Activated CD4-positive, alpha-beta T cell treated with anti-CD3 and anti-CD28 coated beads for 36 hours (primary cell): ENCODE measurements around the gene NDUFS3. TPM values are rescaled to one million over a fixed set of nuclear protein-coding genes. Genes with fewer than 3 reads are reported as not detected.
A peak's percentile ranks its signal among the peaks of the same experiment; 100 is the strongest.

Experiments used
- ATAC-seq: fragments of 200-7000 bp; cut with Tn5 transposase; one replicate; pipeline ENCODE4 v1.10.0; 2021; ENCODE audit warnings: mild to moderate bottlenecking, moderate library complexity
- CTCF ChIA-PET: fragments of 350-600 bp; sonication (Branson Sonifier 250); formaldehyde crosslinking; loops from one replicate; lab custom pipeline; 2021; ENCODE audit warnings: antibody characterized with exemption; lab: Charles Lee
- POLR2A ChIA-PET: fragments of 350-600 bp; sonication (Branson Sonifier 250); formaldehyde crosslinking; loops from one replicate; lab custom pipeline; 2021; ENCODE audit warnings: antibody characterized with exemption, inconsistent platforms; lab: Charles Lee
- DNase-seq: peaks from one replicate; pipeline ENCODE4 v3.0.0-alpha.2; 2020
- H3K27ac Mint-ChIP-seq: one replicate; pipeline ENCODE4 v1.8.0; 2021; ENCODE audit warnings: mixed read lengths
- H3K27me3 Mint-ChIP-seq: one replicate; pipeline ENCODE4 v1.8.0; 2021; ENCODE audit warnings: mixed read lengths
- H3K36me3 Mint-ChIP-seq: one replicate; pipeline ENCODE4 v1.8.0; 2021; ENCODE audit warnings: low read depth, mixed read lengths
- H3K4me1 Mint-ChIP-seq: one replicate; pipeline ENCODE4 v1.8.0; 2021; ENCODE audit warnings: mixed read lengths
- H3K4me3 Mint-ChIP-seq: one replicate; pipeline ENCODE4 v1.8.0; 2021; ENCODE audit warnings: mild to moderate bottlenecking, moderate library complexity, mixed read lengths
- H3K9me3 Mint-ChIP-seq: one replicate; pipeline ENCODE4 v1.8.0; 2021; ENCODE audit warnings: low read depth, mixed read lengths
- intact Hi-C, 2 experiments: fragments of 100-400 bp; cut with DNase I in 1 of 2; cut with micrococcal nuclease in 1 of 2; formaldehyde crosslinking; loops; one replicate each; pipeline versions ENCODE4 v1.14.2 to v1.15.1; 2022 to 2024; cut with DNase I, micrococcal nuclease
- total RNA-seq, 2 experiments: library from RNA; stranded (reverse); gene quantifications; one replicate each; pipeline ENCODE4 v1.2.3, GENCODE V29; 2021

The NDUFS3 gene
- total RNA-seq, 2 experiments from 2014 or later: 96.9 to 108 TPM

DNA sequence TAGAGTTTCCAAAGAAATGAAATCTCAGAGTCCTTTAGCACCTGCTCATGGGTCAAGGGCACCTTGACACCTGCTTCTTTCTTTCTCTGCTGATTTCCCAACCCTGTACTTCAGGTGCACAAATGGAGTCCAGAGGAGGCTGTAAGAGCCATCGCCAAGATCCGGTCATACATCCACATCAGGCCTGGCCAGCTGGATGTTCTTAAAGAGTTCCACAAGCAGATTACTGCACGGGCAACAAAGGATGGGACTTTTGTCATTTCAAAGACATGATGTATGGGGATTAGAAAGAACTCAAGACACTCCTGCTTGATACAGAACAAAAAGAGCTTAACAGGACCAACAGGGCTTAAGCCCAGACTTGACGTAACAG is 7.5 kb upstream of the NDUFS3 start:
- peak overlapping the region; percentile 33 for H3K27ac Mint-ChIP-seq
- DNase-seq (no peak), ATAC-seq (no peak)
- peaks cover 43% of the 10 kb centered on the region for H3K36me3 Mint-ChIP-seq
- ChIA-PET CTCF (interaction anchor here (0.8 to 1.8 kb wide), 3 partner anchors 16 to 56 kb away, joined by 3 to 6 read pairs (median 4); partner anchors contain the start of gene CELF1), POLR2A (no interaction called here)
- intact Hi-C loops: no loop called here
- H3K4me1 Mint-ChIP-seq: peaks cover 17% of the 10 kb centered on the region
- H3K27me3 Mint-ChIP-seq: no peaks in the 10 kb centered on the region
- H3K9me3 Mint-ChIP-seq: no peaks in the 10 kb centered on the region
- no peak overlapping the region for H3K4me3 Mint-ChIP-seq

- POLR2A ChIA-PET: interaction anchor here (0.6 kb wide), 1 partner anchor 98 kb away, joined by 4 read pairs; no protein-coding TSS in a partner anchor
- intact Hi-C loops: no loop called here
- ATAC-seq (no peak), DNase-seq (no peak)
- peaks cover 15% of the 10 kb centered on the region for H3K4me1 Mint-ChIP-seq
- H3K4me3 Mint-ChIP-seq: no peak overlapping the region
- peaks cover 46% of the 10 kb centered on the region for H3K36me3 Mint-ChIP-seq
- H3K9me3 Mint-ChIP-seq: no peaks in the 10 kb centered on the region
- no peaks in the 10 kb centered on the region for H3K27me3 Mint-ChIP-seq
- H3K27ac Mint-ChIP-seq: no peak overlapping the region
- CTCF ChIA-PET: interaction anchor here (0.8 kb wide), 1 partner anchor 57 kb away, joined by 3 read pairs; no protein-coding TSS in a partner anchor
Observed at GRCh38 chr11:47571895-47572294, 7.0 kb upstream of the NDUFS3 start.

DNA sequence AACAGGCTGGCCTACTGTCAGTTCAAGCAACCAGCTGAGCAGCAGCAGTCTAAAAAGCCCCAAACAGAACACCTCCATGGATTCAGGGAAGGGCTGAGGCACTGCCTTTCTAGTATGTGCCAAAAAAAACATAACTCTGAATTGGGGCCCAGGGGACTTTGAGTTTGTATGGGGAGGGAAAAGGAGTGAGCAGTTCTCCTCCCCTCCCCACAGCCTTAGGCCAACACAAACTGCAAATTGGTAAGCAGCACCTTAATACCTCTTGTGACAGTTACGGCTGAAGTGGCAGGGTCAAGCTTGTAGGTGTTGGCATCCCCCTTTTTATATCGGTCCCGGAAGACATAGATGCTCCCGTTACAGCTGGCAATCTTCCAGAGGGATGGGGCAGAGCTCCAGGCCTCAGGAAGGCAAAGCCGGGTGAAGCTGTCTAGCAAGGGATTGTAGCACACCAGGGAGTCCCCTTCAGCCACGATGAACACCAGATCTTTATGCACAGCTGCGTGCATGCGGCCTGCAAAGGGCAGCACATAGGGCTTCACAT is 6.1 kb upstream of the NDUFS3 start:
- peaks cover 50% of the 10 kb centered on the region for H3K36me3 Mint-ChIP-seq
- H3K9me3 Mint-ChIP-seq: no peaks in the 10 kb centered on the region
- peaks cover 20% of the 10 kb centered on the region for H3K4me1 Mint-ChIP-seq
- ATAC-seq: no peak
- H3K4me3 Mint-ChIP-seq: no peak overlapping the region
- CTCF ChIA-PET: interaction anchor here (0.7 to 1.1 kb wide), 2 partner anchors 9 to 18 kb away, joined by 3 read pairs; no protein-coding TSS in a partner anchor
- intact Hi-C loops: no loop called here
- no peaks in the 10 kb centered on the region for H3K27me3 Mint-ChIP-seq
- POLR2A ChIA-PET: no interaction called here
- no peak overlapping the region for H3K27ac Mint-ChIP-seq
- DNase-seq: no peak

DNA sequence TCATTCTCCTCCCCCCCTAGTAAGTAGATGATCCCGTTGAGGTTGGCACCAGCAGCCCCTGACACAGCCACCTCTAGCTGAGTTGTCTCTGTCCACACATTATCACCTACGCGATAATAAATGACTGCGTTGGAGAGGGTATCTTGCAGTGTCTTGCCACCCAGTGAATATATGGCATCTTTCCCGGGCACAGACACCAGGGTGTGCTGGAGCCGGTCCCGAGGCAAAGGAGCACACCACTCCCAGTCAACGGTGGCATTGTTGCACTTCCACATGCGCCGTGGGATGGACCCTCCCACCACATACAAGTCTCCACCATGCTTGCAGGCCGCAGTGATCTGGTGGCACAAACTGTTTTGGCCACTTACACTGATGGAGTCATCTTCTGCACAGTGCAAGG is 5.6 kb upstream of the NDUFS3 start:
- POLR2A ChIA-PET: interaction anchor here (0.5 kb wide), 1 partner anchor 19 kb away, joined by 3 read pairs; no protein-coding TSS in a partner anchor
- Mint-ChIP-seq H3K4me1 (peaks cover 24% of the 10 kb centered on the region), H3K27ac (no peak overlapping the region), H3K4me3 (no peak overlapping the region), H3K9me3 (no peaks in the 10 kb centered on the region), H3K36me3 (peaks cover 51% of the 10 kb centered on the region), H3K27me3 (no peaks in the 10 kb centered on the region)
- intact Hi-C loops: no loop called here
- ATAC-seq: no peak
- CTCF ChIA-PET: interaction anchor here (0.5 to 1.1 kb wide), 3 partner anchors 11 to 21 kb away, joined by 3 to 4 read pairs (median 3); no protein-coding TSS in a partner anchor
- DNase-seq: no peak

DNA sequence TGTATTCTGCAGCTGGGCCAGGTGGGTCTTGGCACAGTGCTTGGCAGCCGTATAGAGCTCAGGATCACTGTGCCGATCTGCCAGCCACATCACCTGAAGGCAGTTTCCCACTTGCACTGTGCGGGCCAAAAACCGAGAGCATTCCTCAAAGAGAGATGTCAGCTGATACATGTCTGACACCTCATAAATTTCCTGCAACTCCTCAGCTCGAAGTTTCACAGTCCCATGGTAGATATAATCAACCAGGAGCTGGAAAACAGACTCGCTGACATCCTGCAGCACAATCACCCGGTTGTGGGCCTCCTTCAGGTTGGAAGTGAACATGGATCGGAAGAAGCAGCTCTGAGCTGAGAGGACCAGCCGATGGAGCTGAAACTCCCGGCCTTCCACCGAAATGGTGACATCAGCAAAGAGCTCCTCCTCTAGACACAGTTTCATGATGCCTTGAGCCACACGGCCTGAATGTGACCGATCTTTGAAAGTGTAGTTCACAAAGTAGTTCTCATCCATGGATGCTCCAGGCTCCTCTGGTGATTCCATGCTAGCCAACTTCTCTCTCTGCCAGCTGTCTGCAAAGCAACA is 1.3 kb upstream of the NDUFS3 start:
- no peak for DNase-seq
- H3K9me3 Mint-ChIP-seq: no peaks in the 10 kb centered on the region
- H3K4me1 Mint-ChIP-seq: peaks cover 41% of the 10 kb centered on the region
- peak overlapping the region; percentile 93 for H3K27ac Mint-ChIP-seq
- ATAC-seq: no peak
- peak overlapping the region; percentile 87 for H3K4me3 Mint-ChIP-seq
- CTCF ChIA-PET: interaction anchor here (0.6 to 1.9 kb wide), 8 partner anchors 11 to 336 kb away, joined by 3 to 9 read pairs (median 4); partner anchors contain the start of gene CELF1
- no peaks in the 10 kb centered on the region for H3K27me3 Mint-ChIP-seq
- POLR2A ChIA-PET: interaction anchor here (0.8 to 1.9 kb wide), 3 partner anchors 12 to 26 kb away, joined by 3 to 14 read pairs (median 4); partner anchors contain the start of gene PTPMT1
- intact Hi-C loops: loop anchor here (1.0 to 5.0 kb wide), 11 partner anchors 12 to 877 kb away; partner anchors contain the start of genes ACP2 (in 1 of the 2), ARFGAP2 (in 1 of the 2), ARHGAP1 (in 1 of the 2) and CELF1 (in 1 of the 2)
- H3K36me3 Mint-ChIP-seq: peaks cover 48% of the 10 kb centered on the region

- H3K4me3 Mint-ChIP-seq: no peak overlapping the region
- no peak for DNase-seq
- H3K36me3 Mint-ChIP-seq: peaks cover 39% of the 10 kb centered on the region
- no peak overlapping the region for H3K27ac Mint-ChIP-seq
- no peak for ATAC-seq
- POLR2A ChIA-PET: no interaction called here
- H3K4me1 Mint-ChIP-seq: peaks cover 15% of the 10 kb centered on the region
- CTCF ChIA-PET: no interaction called here
- no peaks in the 10 kb centered on the region for H3K9me3 Mint-ChIP-seq
- no peaks in the 10 kb centered on the region for H3K27me3 Mint-ChIP-seq
- intact Hi-C loops: no loop called here
Observed at GRCh38 chr11:47583844-47584243, 5.0 kb downstream of the NDUFS3 start.

- Mint-ChIP-seq H3K4me3 (no peak within 1 kb of the TSS), H3K9me3 (no peaks in the 10 kb centered on the region), H3K27me3 (no peaks in the 10 kb centered on the region), H3K36me3 (peaks cover 31% of the 10 kb centered on the region), H3K27ac (no peak within 1 kb of the TSS), H3K4me1 (no peaks in the 10 kb centered on the region)
- DNase-seq: no peak
- CTCF ChIA-PET: interaction anchor here (1.1 kb wide), 1 partner anchor 33 kb away, joined by 3 read pairs; no protein-coding TSS in a partner anchor
- no peak for ATAC-seq
- intact Hi-C loops: no loop called here
- POLR2A ChIA-PET: no interaction called here
Observed at GRCh38 chr11:47586098-47586855, 7.4 kb downstream of the NDUFS3 start, which contains the start of gene FAM180B. TSS of gene FAM180B (plus strand) at chr11:47586678. CDS start at chr11:47586769, 91 bp downstream.

DNA sequence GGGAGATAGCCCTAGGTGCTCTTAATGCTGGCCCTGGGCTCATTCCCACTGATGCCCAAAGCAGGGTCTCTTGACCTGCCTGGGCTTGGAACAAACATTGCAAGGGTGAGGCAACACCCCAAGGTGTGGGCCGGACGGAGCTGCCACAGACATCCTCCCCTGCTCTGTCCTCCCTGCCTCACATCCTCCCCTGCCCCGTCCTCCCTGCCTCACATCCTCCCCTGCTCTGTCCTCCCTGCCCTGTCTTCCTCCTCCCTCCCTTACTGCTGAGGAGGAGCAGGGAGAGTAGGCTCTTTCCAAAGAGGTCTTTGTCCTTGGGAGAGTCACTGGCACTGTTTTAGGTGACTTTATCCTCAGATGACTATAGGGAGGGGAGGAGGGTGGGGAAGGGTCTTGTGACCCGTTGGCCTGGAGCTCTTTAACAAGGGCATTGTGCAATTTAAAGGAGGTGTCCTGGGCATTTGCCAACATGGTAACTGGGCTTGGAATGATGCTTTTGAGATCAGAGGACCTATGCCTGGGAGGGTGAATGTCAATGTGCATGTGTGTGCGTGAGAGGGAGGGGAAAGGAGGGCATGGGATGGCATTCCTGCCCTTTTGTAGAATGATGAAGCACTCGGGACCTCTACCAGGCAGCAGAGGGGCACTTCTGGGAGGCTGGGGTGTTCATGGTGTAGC is 8.3 kb downstream of the NDUFS3 start:
- Mint-ChIP-seq H3K27me3 (peaks cover 3% of the 10 kb centered on the region), H3K27ac (no peak overlapping the region), H3K36me3 (peaks cover 27% of the 10 kb centered on the region), H3K4me3 (no peak overlapping the region), H3K4me1 (no peaks in the 10 kb centered on the region), H3K9me3 (no peaks in the 10 kb centered on the region)
- POLR2A ChIA-PET: interaction anchor here (0.6 kb wide), 1 partner anchor 48 kb away, joined by 3 read pairs; no protein-coding TSS in a partner anchor
- DNase-seq (no peak), ATAC-seq (no peak)
- CTCF ChIA-PET: no interaction called here
- intact Hi-C loops: no loop called here

- peaks cover 22% of the 10 kb centered on the region for H3K36me3 Mint-ChIP-seq
Observed at GRCh38 chr11:47587723-47588326, 9.0 kb downstream of the NDUFS3 start.

DNA sequence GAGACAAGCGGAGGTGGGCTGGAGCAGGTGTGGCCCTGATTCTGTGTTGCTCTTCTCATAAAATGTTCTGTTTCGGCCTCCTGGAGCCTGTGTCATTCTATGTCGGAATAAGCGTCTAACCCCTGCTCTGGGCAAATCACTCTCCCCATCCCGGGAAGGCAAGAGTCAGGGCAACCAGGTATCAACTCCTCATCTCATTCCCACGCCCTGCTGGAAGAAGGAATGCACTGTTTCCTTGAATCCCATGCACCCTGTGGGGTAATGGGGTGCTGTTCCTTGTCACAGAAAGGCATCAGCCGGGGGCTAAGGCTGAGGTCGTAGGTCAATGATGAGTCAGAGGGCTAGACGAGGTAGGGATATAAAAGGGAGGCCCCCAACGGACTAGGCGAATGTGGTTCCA is 10.2 kb downstream of the NDUFS3 start:
- POLR2A ChIA-PET: no interaction called here
- CTCF ChIA-PET: no interaction called here
- H3K36me3 Mint-ChIP-seq: peaks cover 11% of the 10 kb centered on the region
- H3K4me1 Mint-ChIP-seq: peaks cover 4% of the 10 kb centered on the region
- H3K4me3 Mint-ChIP-seq: no peak overlapping the region
- H3K9me3 Mint-ChIP-seq: no peaks in the 10 kb centered on the region
- H3K27ac Mint-ChIP-seq: no peak overlapping the region
- H3K27me3 Mint-ChIP-seq: peaks cover 17% of the 10 kb centered on the region
- intact Hi-C loops: no loop called here
- DNase-seq (no peak), ATAC-seq (no peak)

More at GRCh38 chr11:47587723-47588326, 9.0 kb downstream of the NDUFS3 start:
- H3K4me1 Mint-ChIP-seq: no peaks in the 10 kb centered on the region
- POLR2A ChIA-PET: interaction anchor here (0.6 kb wide), 1 partner anchor 47 kb away, joined by 3 read pairs; no protein-coding TSS in a partner anchor
- intact Hi-C loops: no loop called here
- CTCF ChIA-PET: no interaction called here
- H3K27me3 Mint-ChIP-seq: peaks cover 6% of the 10 kb centered on the region
- no peaks in the 10 kb centered on the region for H3K9me3 Mint-ChIP-seq
- H3K27ac Mint-ChIP-seq: no peak overlapping the region
- H3K4me3 Mint-ChIP-seq: no peak overlapping the region
- DNase-seq (no peak), ATAC-seq (no peak)
